Amniotic epithelial cell (primary cell): ENCODE results near the gene CTNS.

Source experiments
- DNase-seq: peaks from one replicate; pipeline ENCODE4 v3.0.0-alpha.2; 2010; ENCODE audit warnings: low read depth

The CTNS gene

DNA sequence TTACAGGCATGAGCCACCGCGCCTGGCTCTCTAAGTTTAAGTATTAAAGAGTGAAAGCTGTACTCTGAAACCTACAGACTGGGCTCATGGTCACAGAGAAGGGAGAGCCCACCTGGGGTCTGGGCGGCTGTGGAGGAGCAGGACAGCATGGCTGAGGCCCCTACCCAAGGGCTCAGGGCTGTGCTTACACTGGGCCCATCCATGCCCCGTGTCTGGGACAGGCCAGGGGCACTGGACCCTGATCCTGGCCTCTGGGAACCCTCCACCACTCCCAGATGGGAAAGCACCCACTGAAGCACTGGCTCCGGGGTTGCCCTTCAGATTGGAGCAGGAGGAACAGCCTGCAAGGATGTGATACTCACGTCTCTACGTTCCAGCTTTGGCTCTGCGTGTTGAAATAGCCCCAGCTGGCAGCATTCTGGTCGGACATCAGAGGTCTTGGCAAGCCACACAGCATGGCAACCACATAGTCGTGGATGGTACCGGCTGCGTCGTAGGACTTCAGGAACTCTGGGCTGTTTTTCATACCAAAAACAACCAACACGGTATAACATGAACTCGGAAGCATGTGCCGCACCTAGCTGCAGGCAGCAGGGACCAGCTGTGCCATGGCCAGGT lies 13.5 kb upstream of the CTNS start:
- DNase-seq: no peak

DNA sequence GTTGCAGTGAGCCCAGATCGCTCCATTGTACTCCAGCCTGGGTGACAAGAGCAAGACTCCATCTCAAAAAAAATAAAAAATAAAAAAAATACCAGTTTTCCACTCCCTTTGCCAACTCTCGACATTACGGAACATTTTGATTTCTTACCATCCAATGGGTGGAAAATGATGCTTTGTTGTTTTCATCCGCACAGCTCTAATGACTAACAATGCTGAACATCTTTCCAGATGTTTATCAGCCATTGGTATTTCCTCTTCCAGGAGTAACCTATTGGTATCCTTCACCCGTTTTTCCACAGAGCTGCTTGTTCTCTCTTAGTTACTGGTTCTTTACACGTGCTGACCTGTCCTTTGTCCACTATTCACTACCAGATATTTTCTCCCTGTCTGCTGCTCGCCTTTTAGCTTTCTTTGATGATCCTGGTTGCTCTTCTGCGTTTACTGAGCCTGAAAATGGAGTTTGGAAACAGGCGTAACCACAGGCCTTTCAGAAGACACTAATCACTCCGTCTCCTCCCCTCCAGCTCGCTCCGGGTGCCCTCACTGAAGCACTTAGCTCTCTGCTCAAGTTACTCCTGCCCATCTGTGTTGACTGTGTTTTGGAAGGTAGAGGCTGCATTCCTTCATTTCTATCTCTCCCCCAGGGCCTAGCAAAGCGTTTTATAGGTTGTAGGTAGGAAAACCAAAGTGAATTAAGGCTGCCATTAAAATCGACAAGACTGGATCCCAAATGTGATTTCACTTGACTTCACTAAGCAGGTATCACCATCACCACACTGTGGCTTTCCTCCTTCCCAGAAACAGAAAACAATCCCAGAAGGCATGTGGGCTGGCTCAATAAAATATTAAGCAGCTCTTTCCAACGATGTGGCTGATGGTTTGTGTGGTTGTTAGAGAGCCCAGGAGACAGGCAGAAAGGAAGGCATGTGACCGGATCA lies 9.5 kb upstream of the CTNS start:
- DNase-seq: no peak

DNA sequence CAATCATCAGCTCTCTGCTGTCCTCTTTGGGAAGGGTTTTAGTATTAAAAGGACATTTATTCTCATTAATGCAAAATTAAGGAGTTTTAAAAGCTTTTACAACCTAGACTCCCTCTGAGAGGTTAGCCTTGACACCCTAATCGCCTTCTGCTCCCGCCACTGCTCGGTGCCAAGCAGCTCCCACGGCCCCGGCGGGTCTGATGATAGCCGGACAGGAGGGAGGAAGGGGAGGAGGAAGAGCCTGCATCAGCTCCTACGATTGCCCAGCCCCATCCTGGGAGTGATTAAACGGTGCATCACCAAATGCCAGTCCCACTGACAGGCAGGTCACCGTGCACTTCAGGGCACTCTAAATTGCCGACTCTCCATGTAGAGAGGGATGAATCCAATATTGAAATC lies 8.8 kb upstream of the CTNS start:
- DNase-seq: no peak

DNA sequence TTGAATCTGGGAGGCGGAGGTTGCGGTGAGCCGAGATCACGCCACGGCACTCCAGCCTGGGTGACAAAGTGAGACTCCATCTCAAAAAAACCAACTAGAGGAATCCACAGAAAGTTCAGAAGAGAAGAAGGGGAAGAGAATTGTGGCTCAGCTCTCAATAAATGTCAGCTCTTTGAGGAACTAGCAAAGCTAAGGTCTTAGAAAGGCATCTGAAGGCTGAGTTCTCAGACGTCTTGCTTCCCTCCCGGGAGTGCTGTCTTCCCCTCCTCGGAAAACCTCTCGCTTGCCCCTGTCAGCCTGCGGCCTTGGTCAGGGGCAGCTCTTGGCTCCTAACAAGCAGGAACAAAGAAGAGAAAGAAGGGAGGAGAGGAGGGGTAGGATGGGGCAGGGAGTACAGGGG lies 5.8 kb upstream of the CTNS start:
- DNase-seq: no peak

DNA sequence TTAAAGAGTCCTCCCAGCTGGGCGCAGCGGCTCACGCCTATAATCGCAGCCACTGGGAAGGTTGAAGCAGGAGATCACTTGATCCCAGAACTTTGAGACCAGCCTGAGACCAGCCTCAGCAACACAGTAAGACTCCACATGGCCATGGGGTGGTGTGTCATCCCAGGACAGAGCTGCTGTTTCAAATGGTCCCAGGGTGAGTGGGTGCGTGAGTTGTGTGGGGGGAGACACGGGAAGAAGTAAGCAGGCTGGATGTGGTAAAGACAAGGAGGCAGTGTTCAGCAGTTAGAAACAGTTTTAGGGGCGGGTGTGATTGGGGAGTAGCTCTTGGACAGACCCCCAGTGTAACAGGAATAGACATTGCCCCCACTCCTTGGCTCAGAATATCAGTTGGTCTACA lies 4.3 kb upstream of the CTNS start:
- no peak for DNase-seq

DNA sequence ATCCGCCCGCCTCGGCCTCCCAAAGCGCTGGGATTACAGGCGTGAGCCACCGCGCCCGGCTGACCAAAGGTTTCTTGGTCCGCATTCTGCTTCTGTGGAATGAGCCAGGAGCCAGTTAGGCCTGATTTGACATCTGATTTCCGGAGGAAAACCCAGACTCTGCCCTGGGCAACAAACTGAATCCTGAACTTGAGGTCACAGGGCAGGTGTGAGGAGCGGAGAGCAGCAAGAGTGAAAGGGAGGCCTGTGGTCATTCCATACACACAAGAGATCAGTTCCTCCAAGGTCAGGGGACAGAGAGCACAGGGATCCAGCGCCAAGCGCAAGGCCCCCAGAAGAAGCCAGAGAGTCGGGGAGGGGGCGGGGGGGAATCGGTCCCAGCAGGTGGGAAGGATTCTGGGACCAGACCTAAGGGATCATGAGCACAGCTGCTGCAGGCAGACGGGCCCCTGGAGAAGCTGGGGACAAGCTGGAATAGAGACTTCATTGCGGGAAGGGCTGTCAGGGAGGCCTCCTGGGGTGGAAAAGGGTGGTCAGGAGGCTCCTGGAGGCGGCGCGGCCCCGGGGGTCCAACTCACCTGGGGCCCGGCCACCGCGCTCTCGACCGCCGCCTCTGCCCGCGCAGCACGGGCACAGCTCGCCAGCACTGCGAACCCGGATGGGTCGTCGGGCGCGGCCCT lies 946 bp upstream of the CTNS start:
- no peak for DNase-seq

DNA sequence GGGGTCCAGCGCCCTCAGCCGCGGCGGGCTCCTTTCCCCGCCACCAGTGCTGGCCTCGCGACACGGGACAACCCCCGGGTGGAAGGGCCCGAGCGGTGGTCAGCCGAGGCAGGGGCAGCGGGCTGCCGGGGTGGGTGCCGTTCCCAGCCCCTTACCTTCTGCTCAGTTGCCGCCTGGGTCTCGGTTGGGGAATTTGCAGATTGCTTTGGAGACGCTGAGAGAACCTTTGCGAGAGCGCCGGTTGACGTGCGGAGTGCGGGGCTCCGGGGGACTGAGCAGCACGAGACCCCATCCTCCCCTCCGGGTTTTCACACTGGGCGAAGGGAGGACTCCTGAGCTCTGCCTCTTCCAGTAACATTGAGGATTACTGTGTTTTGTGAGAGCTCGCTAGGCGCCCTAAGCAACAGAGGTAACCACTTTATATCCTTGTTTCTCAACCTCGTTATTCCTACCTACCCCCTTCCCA lies 381 bp downstream of the CTNS start:
- no peak for DNase-seq

DNA sequence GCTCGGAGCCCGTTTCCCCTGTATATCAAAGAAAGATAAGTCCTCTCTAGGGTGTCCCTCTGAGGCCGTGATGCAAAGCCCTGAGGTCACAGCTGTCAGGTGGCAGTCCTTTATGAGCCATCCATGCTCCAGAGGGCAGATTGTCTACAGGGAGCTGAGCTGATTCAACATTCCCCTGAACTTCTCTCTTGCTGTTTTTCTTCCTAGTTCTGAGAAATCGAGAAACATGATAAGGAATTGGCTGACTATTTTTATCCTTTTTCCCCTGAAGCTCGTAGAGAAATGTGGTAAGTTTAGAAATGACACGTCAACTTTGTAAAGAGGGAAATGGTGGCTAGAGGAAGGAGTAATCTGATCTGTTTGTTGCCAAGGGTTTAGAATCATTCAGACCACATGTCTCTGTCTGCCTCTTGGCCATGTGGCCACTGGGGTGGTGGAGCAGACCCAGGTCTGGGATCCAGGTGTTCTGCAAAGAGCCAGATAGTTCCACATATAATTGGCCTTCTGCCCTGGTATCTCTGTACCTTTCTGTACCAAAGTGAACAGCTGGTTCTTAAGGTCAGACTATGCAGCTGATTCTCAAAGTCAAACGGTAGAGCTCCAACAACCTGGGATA lies 3.5 kb downstream of the CTNS start:
- DNase-seq: peak; percentile 53

DNA sequence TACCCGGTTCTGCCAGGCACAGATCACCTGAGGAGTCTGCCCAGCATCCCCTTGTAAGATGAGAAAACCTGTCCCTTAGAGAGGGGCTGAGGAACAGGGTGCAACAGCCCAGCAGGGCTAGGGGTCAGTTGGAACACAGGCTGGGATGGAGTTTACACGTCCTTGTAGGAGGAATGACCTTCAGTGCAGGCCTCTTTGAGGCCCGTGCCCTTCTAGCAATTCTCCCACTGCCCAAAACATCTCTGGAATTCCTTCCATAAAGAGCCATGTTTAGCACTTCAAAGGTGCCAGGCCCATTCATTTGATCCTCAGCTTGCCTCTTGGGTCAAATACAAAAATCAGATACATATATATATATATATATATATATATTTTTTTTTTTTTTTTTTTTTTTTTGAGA lies 4.5 kb downstream of the CTNS start:
- no peak for DNase-seq

DNA sequence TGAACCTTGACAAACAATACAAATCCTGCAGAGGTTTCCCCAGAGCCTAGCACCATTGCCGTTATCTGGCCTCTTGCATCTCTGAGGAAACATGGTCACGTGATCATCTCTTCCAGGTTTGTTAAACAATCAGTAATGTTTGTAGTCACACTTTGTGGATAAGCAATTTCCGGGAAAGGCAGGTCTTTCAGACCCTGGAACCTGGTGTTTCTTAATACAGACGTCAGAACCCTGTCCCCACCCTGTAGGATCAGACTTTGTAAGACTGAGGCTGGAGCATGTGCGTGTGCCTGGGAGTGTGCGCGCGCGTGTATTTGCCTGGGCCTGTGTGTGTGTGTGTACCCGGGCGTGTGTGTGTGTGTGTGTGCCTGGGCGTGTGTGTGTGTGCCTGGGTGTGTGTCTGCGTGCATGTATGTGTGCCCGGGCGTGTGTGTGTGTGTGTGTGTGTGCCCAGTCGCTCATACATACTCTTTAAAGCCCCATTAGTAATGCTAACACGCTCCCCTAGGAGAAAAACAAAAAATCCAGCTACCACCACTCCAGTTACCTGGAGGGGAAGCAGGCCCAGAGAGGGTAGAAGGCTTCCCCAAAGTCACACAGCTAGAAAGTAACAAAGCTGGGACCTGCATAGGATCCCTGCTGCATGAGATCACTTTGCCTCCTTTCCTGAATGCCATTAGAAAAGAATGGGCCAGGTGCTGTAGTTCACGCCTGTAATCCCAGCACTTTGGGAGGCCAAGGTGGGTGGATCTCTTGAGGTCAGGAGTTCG lies 5.3 kb downstream of the CTNS start:
- DNase-seq: peak; percentile 85

DNA sequence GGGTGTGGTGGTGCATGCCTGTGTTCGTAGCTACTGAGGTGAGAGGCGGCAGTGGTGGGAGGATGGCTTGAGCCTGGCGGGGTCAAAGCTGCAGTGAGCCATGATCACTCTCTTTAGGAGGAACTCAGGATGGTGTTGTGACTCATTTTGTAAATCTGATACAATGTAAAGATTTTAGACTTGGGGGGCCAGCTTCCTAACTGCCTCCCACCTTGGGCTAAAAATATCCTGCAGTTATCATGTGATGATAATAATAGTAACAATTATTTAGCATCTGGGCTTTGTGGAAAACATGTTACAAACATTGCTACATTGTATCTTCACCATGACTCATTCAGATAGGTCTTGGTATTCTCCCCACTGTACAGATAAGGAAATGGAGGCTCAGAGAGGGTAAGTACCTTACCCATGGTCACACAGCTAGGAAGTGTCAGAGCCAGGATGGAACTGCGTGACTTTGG lies 7.4 kb downstream of the CTNS start:
- peak; percentile 41 for DNase-seq

DNA sequence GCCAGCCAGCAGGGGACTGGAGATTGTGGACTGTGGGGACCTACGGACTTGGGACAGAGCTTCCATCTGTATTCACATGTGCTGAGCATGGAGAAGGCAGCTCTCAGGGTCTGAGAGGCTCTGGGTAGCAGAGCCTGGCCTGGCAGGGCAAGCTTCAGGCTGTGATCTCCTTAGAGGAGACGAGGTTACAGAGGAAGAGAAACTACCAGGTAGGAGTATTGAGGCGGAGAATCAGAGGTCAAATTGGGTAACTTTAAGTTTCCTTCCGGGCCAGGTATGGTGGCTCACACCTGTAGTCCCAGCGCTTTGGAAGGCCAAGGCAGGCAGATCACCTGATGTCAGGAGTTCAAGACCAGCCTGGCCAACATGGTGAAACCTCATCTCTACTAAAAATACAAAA lies 8.8 kb downstream of the CTNS start:
- no peak for DNase-seq

DNA sequence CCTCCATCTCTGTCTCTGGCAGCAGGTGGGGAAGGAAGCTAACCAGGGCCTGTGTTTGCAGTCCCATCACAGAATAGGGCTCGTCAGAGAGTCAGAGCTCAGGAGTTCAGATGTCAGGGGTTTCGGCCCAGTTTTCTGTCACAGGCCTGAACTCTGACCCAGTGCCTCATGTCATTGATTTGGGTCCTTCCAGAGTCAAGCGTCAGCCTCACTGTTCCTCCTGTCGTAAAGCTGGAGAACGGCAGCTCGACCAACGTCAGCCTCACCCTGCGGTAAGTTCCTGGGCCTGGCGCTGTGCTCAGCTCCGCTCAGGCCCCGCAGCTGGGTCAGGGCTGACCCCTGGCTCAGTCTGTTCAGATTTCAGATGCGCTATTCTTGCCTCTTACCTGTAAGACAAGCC lies 10.7 kb downstream of the CTNS start:
- DNase-seq: no peak

DNA sequence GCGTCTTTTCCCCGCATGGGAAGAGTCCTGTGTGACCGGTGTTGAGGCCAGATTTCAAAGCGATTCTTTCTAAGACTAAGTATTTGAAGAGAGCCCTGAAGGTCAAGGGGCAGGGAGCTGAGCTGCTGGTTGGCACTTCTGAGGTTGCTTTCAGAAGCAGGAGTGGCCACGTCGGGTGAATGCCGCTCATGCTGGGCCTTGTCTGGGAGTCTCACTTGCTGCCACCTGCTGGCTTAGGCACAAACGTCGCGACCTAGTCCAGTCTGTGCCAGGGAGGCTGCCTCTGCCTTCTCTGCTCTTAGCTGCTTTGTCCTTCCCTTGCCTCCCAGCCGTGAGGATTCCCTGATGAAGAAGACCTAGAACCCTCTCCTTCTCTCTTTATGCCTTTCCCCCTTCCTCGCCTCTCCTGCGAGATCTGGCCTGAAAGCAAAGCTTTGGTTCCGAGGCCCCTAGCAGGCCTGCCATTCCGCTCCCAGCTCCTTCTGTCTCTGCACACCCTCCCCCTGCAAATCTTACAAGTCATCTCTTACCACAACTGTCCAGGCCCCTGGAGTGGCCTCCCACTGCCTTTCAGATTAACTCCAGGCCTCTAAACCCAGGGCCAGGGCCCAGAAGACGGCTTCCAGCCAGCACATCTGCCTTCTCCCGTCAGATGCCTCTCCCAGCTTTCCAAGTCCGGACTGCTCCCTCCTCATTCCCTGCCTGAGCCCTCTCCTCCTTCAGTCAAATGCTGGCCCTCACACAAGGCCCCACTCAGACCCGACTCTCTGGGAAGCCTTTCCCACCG lies 11.4 kb downstream of the CTNS start:
- DNase-seq: peak; percentile 75

DNA sequence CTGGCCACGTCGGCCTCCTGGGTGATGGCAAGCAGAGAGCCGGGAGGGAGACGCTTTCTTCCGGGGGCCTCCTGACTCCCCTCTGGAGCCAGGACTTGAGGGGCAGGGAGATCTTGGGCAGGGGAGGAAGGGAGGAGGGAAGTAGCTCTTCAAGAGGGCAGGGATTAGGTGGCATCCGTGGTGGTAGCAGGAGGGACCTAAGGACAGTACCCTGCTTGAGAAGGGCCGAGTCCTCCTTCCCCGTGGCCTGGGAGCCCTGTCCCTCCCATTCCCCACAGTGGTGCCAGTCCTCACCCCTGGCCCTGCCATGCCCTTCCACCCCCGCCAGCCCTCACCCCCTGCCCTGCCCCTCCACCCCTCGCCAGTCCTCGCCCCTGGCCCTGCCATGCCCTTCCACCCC lies 19.2 kb downstream of the CTNS start:
- DNase-seq: no peak

DNA sequence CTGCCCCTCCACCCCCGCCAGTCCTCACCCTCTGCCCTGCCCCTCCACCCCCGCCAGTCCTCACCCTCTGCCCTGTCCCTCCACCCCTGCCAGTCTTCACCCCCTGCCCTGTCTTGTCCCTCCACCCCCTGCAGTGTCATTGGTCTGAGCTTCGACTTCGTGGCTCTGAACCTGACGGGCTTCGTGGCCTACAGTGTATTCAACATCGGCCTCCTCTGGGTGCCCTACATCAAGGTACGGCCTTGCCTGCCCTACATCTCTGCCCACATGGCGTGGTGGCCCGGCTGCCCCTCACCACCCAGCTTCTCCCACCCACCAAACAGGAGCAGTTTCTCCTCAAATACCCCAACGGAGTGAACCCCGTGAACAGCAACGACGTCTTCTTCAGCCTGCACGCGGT lies 19.8 kb downstream of the CTNS start:
- no peak for DNase-seq

DNA sequence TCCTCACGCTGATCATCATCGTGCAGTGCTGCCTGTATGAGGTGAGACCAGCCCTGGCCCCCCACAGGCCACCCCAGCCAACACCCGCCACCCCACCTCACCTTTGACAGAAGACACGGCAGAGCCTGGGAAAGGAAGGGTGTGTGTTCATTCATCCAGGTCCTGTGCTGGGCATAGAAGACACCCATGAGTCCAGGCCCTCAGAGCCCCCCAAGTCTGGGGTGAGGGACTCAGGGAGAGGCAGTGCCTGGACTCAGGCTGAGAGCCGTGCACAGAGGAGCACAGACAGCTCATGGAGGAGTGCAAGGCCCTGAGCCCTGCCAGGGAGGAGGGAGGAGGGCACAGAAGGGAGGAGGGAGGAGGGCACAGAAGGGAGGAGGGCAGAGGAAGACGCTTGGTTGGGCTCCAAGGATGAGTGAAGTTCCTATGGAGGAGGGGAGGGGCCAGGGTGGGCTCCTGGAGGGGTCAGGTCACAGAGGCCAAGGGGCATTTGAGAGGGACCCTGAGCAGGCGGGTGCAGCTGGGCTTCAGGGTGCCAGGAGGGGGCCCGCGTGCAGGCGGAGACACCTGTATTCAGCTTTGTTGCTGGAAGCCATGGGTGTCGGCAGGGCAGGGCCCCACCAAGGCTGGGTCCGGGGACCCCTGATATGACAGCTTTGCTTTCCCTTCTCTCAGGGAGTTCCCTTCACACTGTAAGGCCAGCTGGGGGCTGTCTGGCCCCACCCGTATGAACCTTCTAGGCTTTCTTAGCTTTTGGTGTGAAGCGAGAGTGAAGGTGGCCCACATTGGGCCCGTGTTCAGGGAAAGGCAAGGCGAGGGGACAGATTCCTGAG lies 20.4 kb downstream of the CTNS start:
- DNase-seq: no peak

DNA sequence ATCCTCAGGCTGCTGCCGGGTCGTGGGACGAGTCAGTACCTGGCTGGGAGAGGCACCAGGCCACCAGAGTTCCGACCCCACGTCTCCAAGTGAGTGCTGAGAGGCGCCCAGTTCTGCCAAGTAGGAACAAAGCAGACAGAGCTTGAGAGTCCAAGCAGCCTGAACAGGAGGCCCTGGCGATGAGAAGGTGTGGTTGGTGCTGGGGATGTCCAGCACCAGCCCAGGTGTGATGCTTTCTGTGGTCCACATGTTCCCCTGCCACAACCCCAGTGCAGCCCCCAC lies 21.0 kb downstream of the CTNS start:
- no peak for DNase-seq

DNA sequence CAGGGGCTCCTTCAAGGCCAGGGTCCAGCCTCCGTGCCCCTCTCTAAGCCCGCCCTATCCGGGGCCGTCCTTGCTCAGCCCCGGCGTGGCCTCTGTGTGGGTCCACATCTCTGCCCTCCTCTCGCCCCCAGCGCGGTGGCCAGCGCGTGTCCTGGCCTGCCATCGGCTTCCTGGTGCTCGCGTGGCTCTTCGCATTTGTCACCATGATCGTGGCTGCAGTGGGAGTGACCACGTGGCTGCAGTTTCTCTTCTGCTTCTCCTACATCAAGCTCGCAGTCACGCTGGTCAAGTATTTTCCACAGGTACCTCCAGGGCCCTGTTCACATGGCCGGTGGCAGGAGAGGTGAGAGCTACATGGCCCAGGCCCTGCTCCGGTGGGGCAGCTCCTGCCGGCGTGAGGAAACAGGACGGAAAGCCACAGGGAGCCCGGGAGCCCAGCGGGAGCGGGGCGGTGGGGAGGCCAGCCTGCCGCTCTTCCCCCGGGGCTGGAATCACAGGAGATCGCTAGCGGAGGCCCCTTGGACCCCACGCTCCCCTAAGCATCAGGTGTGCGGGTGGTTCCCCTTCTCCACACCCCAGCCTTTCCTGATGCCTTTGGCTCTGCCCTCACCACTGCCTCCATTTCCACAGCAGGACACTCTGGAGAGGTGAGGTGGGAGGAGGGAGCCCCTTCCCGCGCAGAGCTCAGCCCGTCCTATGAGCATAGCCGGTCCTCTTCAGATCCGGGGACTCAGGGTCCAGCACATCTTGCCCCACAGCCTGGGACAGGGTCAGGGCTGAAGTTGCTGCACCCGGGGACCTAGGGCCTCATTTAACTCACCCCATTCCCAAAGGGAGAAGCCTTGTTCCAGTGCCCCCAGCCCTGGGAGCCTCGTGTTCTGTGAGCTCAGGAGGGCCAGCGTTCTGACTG lies 21.6 kb downstream of the CTNS start:
- DNase-seq: no peak
